GM23248 (cell line): ENCODE data around the gene ALDH1A2. TPM values are rescaled to one million over a fixed set of nuclear protein-coding genes. Genes with fewer than 3 reads are reported as not detected.

Source experiments
- DNase-seq: peaks from one replicate; pipeline ENCODE4 v3.0.0-alpha.2; 2015
- H2AFZ ChIP-seq: fragments of 200-600 bp; sonication (generic); 2 replicates; pipeline ENCODE4 v1.6.1; 2016; ENCODE audit warnings: antibody characterized with exemption
- H3F3A ChIP-seq: fragments of 200-600 bp; sonication (generic); 2 replicates; pipeline ENCODE4 v1.6.1; 2016; ENCODE audit warnings: mild to moderate bottlenecking, antibody characterized with exemption, mixed run types; ENCODE audit not compliant: insufficient read depth
- H3K27ac ChIP-seq: fragments of 200-600 bp; sonication (generic); 2 replicates; pipeline ENCODE4 v1.5.1; 2016; ENCODE audit warnings: mild to moderate bottlenecking
- H3K27me3 ChIP-seq: fragments of 200-600 bp; sonication (generic); replicated peaks from 2 replicates; pipeline ENCODE4 v1.6.1; 2016; ENCODE audit warnings: mild to moderate bottlenecking; ENCODE audit not compliant: insufficient read depth
- H3K36me3 ChIP-seq: fragments of 200-600 bp; sonication (generic); 2 replicates; pipeline ENCODE4 v1.6.1; 2016; ENCODE audit warnings: low read depth, mild to moderate bottlenecking
- H3K4me1 ChIP-seq: fragments of 200-600 bp; sonication (generic); 2 replicates; pipeline ENCODE4 v1.6.1; 2016; ENCODE audit warnings: mild to moderate bottlenecking; ENCODE audit not compliant: insufficient read depth
- H3K4me2 ChIP-seq: fragments of 200-600 bp; sonication (generic); one replicate; pipeline ENCODE4 v1.6.1; 2016; ENCODE audit warnings: mild to moderate bottlenecking; ENCODE audit not compliant: unreplicated experiment
- H3K4me3 ChIP-seq: fragments of 200-600 bp; sonication (generic); 2 replicates; pipeline ENCODE4 v1.5.1; 2016; ENCODE audit warnings: mild to moderate bottlenecking
- H3K79me2 ChIP-seq: fragments of 200-600 bp; sonication (generic); 2 replicates; pipeline ENCODE4 v1.6.1; 2016; ENCODE audit warnings: mild to moderate bottlenecking; ENCODE audit not compliant: insufficient read depth
- H3K9ac ChIP-seq: fragments of 200-600 bp; sonication (generic); 2 replicates; pipeline ENCODE4 v1.6.1; 2016; ENCODE audit warnings: mild to moderate bottlenecking
- H3K9me2 ChIP-seq: fragments of 200-600 bp; sonication (generic); 2 replicates; pipeline ENCODE4 v1.6.1; 2016; ENCODE audit warnings: mixed run types, mild to moderate bottlenecking, moderate library complexity; ENCODE audit not compliant: insufficient read depth
- H3K9me3 ChIP-seq: fragments of 200-600 bp; sonication (generic); one replicate; pipeline ENCODE4 v1.6.1; 2017; ENCODE audit warnings: low read depth
- H4K20me1 ChIP-seq: fragments of 200-600 bp; sonication (generic); 2 replicates; pipeline ENCODE4 v1.6.0; 2016; ENCODE audit not compliant: insufficient read depth
- EZH2 ChIP-seq: fragments of 200-600 bp; sonication (generic); IDR thresholded peaks from 2 replicates; pipeline ENCODE4 v1.6.1; 2018; ENCODE audit warnings: antibody characterized with exemption, mild to moderate bottlenecking; ENCODE audit not compliant: insufficient read depth, poor library complexity, severe bottlenecking
- EZH2phosphoT487 ChIP-seq: fragments of 200-600 bp; sonication (generic); IDR thresholded peaks from 2 replicates; pipeline ENCODE4 v1.6.1; 2018; ENCODE audit warnings: antibody characterized with exemption, moderate library complexity, mild to moderate bottlenecking, low read depth; ENCODE audit not compliant: insufficient read depth
- WGBS, 2 experiments: methylation state at CpG; one replicate each; pipeline ENCODE4 v1.1.6; 2015 to 2017; ENCODE audit warnings: low lambda C conversion rate in 2 of 2, low coverage in 1 of 2; ENCODE audit errors: missing lambda C conversion rate in 2 of 2; 5-methylcytosine and 5-hydroxymethylcytosine counted together
- in situ Hi-C: fragments of 300-500 bp; cut with MboI; formaldehyde crosslinking; loops from 2 replicates; pipeline ENCODE4 v1.15.0; 2020
- polyA plus RNA-seq: library from polyadenylated mRNA; unstranded; fragments of >200 nt; fragmentation: Nextera tagmentation; extraction: Ambion mirVana; gene quantifications from 2 replicates; pipeline ENCODE4 v1.2.1, GENCODE V29; 2016
- total RNA-seq: library from RNA; depleted of rRNA; stranded (reverse); fragments of >200 nt; shearing (Covaris generic); gene quantifications from 2 replicates; pipeline ENCODE4 v1.2.3, GENCODE V29; 2014

The ALDH1A2 gene
- total and polyA plus RNA-seq, 2 experiments from 2014 or later, result 0.11 to 0.68 TPM

GRCh38 chr15:57946491-57947048 is 118.9 kb downstream of the ALDH1A2 start:
- H3K4me2 ChIP-seq, result no peak overlapping the region
- H3K9me3 ChIP-seq, result no peaks in the 10 kb centered on the region
- H3K4me1 ChIP-seq, result no peaks in the 10 kb centered on the region
- peaks cover 24% of the 10 kb centered on the region for H3K27me3 ChIP-seq
- no peaks in the 10 kb centered on the region for H3K36me3 ChIP-seq
- H3K9ac ChIP-seq, result no peak overlapping the region
- no peak overlapping the region for H3K27ac ChIP-seq
- no peak for DNase-seq
- H3K79me2 ChIP-seq, result no peaks in the 10 kb centered on the region
- in situ Hi-C loops, result no loop called here
- no peak overlapping the region for H2AFZ ChIP-seq
- H4K20me1 ChIP-seq, result no peaks in the 10 kb centered on the region
- no peaks in the 10 kb centered on the region for H3F3A ChIP-seq
- WGBS, 2 experiments, result 46 to 65% methylated on average over 3 of the region's 3 CpGs
- H3K9me2 ChIP-seq, result no peaks in the 10 kb centered on the region
- H3K4me3 ChIP-seq, result no peak overlapping the region
- TF ChIP-seq EZH2, result no peak
- TF ChIP-seq EZH2phosphoT487, result no peak

- Histone ChIP-seq H4K20me1 (no peaks in the 10 kb centered on the region), H2AFZ (no peak overlapping the region), H3K27ac (no peak overlapping the region), H3K9me2 (no peaks in the 10 kb centered on the region), H3K4me3 (no peak overlapping the region), H3K4me2 (no peak overlapping the region), H3F3A (no peaks in the 10 kb centered on the region), H3K9me3 (no peaks in the 10 kb centered on the region), H3K79me2 (no peaks in the 10 kb centered on the region), H3K36me3 (no peaks in the 10 kb centered on the region), H3K4me1 (no peaks in the 10 kb centered on the region), H3K27me3 (peaks cover 33% of the 10 kb centered on the region), H3K9ac (no peak overlapping the region)
- TF ChIP-seq EZH2phosphoT487 (no peak), EZH2 (no peak)
- 53 to 64% methylated on average over 2 of the region's 2 CpGs for WGBS, 2 experiments
- DNase-seq, result no peak
- in situ Hi-C loops, result no loop called here
Measured at GRCh38 chr15:57945616-57946015, 119.9 kb downstream of the ALDH1A2 start.

GRCh38 chr15:57943754-57944420 is 121.6 kb downstream of the ALDH1A2 start:
- Histone ChIP-seq H3K9me2 (no peaks in the 10 kb centered on the region), H3K9me3 (no peaks in the 10 kb centered on the region), H2AFZ (no peak overlapping the region), H3K79me2 (no peaks in the 10 kb centered on the region), H3K4me2 (no peak overlapping the region), H3K36me3 (no peaks in the 10 kb centered on the region), H3F3A (no peaks in the 10 kb centered on the region), H4K20me1 (no peaks in the 10 kb centered on the region), H3K4me1 (no peaks in the 10 kb centered on the region), H3K9ac (no peak overlapping the region), H3K27ac (no peak overlapping the region), H3K27me3 (peaks cover 28% of the 10 kb centered on the region), H3K4me3 (no peak overlapping the region)
- TF ChIP-seq EZH2phosphoT487, result no peak
- no peak for TF ChIP-seq EZH2
- no peak for DNase-seq
- in situ Hi-C loops, result no loop called here
- 44 to 49% methylated on average over 3 of the region's 3 CpGs for WGBS, 2 experiments

GRCh38 chr15:57943171-57943570 is 122.3 kb downstream of the ALDH1A2 start:
- no peak for DNase-seq
- Histone ChIP-seq H3K9me2 (no peaks in the 10 kb centered on the region), H3K36me3 (no peaks in the 10 kb centered on the region), H3K4me2 (no peak overlapping the region), H3K4me1 (no peaks in the 10 kb centered on the region), H3K9ac (no peak overlapping the region), H3K27me3 (peaks cover 30% of the 10 kb centered on the region), H3K4me3 (no peak overlapping the region), H3K27ac (no peak overlapping the region), H2AFZ (no peak overlapping the region), H4K20me1 (no peaks in the 10 kb centered on the region), H3K9me3 (no peaks in the 10 kb centered on the region), H3F3A (no peaks in the 10 kb centered on the region), H3K79me2 (no peaks in the 10 kb centered on the region)
- in situ Hi-C loops, result no loop called here
- 70 to 76% methylated on average over 5 of the region's 5 CpGs for WGBS, 2 experiments
- no peak for TF ChIP-seq EZH2
- no peak for TF ChIP-seq EZH2phosphoT487
